HepG2 (cell line): ENCODE measurements around the gene CREBRF. TPM values are rescaled to one million over a fixed set of nuclear protein-coding genes. Genes with fewer than 3 reads are reported as not detected.

Experiments
- ATAC-seq: fragments of 200-7000 bp; cut with Tn5 transposase; 3 replicates; pipeline ENCODE4 v1.9.1; 2020; ENCODE audit warnings: mild to moderate bottlenecking, moderate library complexity
- BruUV-seq: library from RNA; stranded (reverse); fragments of 400-500 nt; replicated peaks from 2 replicates; lab custom pipeline; 2021; lab: Mats Ljungman, UMichigan
- CTCF ChIA-PET: fragments of 300-600 bp; formaldehyde crosslinking; extraction: SDS; loops from one replicate; lab custom pipeline; 2021; ENCODE audit warnings: low total read pairs, inconsistent platforms, low intra/inter-chr PET ratio; lab: Yijun Ruan, JAX
- POLR2A ChIA-PET: fragments of 350-600 bp; sonication (Branson Sonifier 250); formaldehyde crosslinking; loops from one replicate; lab custom pipeline; 2020; ENCODE audit warnings: antibody characterized with exemption, inconsistent platforms; lab: Yijun Ruan, JAX
- DNase-seq: peaks from one replicate; pipeline ENCODE4 v3.0.0-alpha.2; 2015; ENCODE audit warnings: low spot score
- FAIRE-seq: peaks from 3 replicates; lab custom pipeline; 2011; peaks lifted over from hg19 to GRCh38; lab: Jason Lieb, UNC
- H2AFZ ChIP-seq: one replicate; pipeline ENCODE4 v1.6.1; 2011; ENCODE audit warnings: low read length, inconsistent platforms
- H3K27ac ChIP-seq: fragments of 300-600 bp; 3 replicates; pipeline ENCODE4 v1.8.0; 2011; ENCODE audit warnings: mixed run types, mild to moderate bottlenecking, mixed read lengths, low read length, inconsistent platforms; ENCODE audit not compliant: insufficient read depth; ENCODE audit errors: extremely low read length
- H3K27me3 ChIP-seq, 2 experiments: fragments of 200-600 bp in 1 of 2; 2 replicates in 1 of 2; 3 replicates in 1 of 2; pipeline versions ENCODE4 v1.6.0 to v1.8.0; 2011; ENCODE audit warnings: low read length in 2 of 2, mild to moderate bottlenecking in 2 of 2, moderate library complexity in 2 of 2, inconsistent platforms in 1 of 2; ENCODE audit not compliant: insufficient read depth in 2 of 2, control insufficient read depth in 1 of 2
- H3K36me3 ChIP-seq, 2 experiments: fragments of 200-600 bp in 1 of 2; replicated peaks in 1 of 2; 2 replicates in 1 of 2; 3 replicates in 1 of 2; pipeline versions ENCODE4 v1.5.1 to v1.8.0; 2011; ENCODE audit warnings: low read length in 2 of 2, inconsistent platforms in 1 of 2; ENCODE audit not compliant: insufficient read depth in 2 of 2, control insufficient read depth in 1 of 2
- H3K4me1 ChIP-seq: 2 replicates; pipeline ENCODE4 v1.5.1; 2012; ENCODE audit warnings: low read length, inconsistent platforms; ENCODE audit not compliant: insufficient read depth
- H3K4me2 ChIP-seq: 2 replicates; pipeline ENCODE4 v1.6.0; 2011; ENCODE audit warnings: low read depth, low read length, inconsistent platforms
- H3K4me3 ChIP-seq, 3 experiments: fragments of 200-600 bp in 1 of 3; sonication (generic), shearing (Covaris generic) in 1 of 3; replicated peaks in 1 of 3; 2 replicates each; pipeline ENCODE4 v1.5.1; 2011 to 2016; ENCODE audit warnings: low read length in 3 of 3, inconsistent platforms in 2 of 3, low read depth in 2 of 3, mild to moderate bottlenecking in 2 of 3, control low read depth in 1 of 3, mixed read lengths in 1 of 3; ENCODE audit not compliant: insufficient read depth in 1 of 3
- H3K79me2 ChIP-seq: one replicate; pipeline ENCODE4 v1.6.1; 2011; ENCODE audit warnings: low read length, inconsistent platforms; ENCODE audit not compliant: insufficient read depth
- H3K9ac ChIP-seq: 2 replicates; pipeline ENCODE4 v1.6.0; 2011; ENCODE audit warnings: mild to moderate bottlenecking, low read depth, low read length, inconsistent platforms; ENCODE audit not compliant: insufficient read depth
- H3K9me3 ChIP-seq: 2 replicates; pipeline ENCODE4 v1.5.1; 2012; ENCODE audit warnings: mild to moderate bottlenecking, low read length
- H4K20me1 ChIP-seq: 2 replicates; pipeline ENCODE4 v1.6.0; 2011; ENCODE audit warnings: inconsistent platforms, mild to moderate bottlenecking, low read length, moderate library complexity; ENCODE audit not compliant: insufficient read depth
- CSRNP2 ChIP-seq: sonication (generic); formaldehyde crosslinking; conservative IDR thresholded peaks from 2 replicates; pipeline ENCODE4 v1.8.0; 2022; ENCODE audit warnings: low read depth, missing genetic modification reagents
- HOMEZ ChIP-seq: IDR thresholded peaks from 2 replicates; pipeline ENCODE4 v1.6.1; 2016; ENCODE audit warnings: low read depth
- ZKSCAN8 ChIP-seq: IDR thresholded peaks from 2 replicates; pipeline ENCODE4 v1.6.1; 2016; ENCODE audit warnings: borderline replicate concordance, missing genetic modification reagents, missing compliant biosample characterization
- WGBS: methylation state at CpG from one replicate; pipeline ENCODE4 v1.1.6; 2017; ENCODE audit warnings: low lambda C conversion rate; 5-methylcytosine and 5-hydroxymethylcytosine counted together
- in situ Hi-C: cut with HindIII; loops from 2 replicates; pipeline ENCODE4 v1.10.0; 2017; ENCODE audit warnings: low pct_unique_long_range_greater_than_20kb; ENCODE audit not compliant: extremely low pct_ligation_motif_present
- intact Hi-C: fragments of 100-400 bp; cut with micrococcal nuclease; formaldehyde crosslinking; loops from one replicate; pipeline ENCODE4 v1.10.0; 2022; ENCODE audit not compliant: unreplicated experiment
- polyA plus RNA-seq, 8 experiments: library from polyadenylated mRNA; depleted of rRNA in 3 of 8; stranded (reverse) in 7 of 8; unstranded in 1 of 8; fragments of >200 nt; fragmentation: Illumina TruSeq in 4 of 8; extraction: Trizol in 4 of 8; gene quantifications; 2 replicates each; pipeline versions ENCODE4 v1.2.1 to v1.2.3, GENCODE V29; 2011 to 2016; ENCODE audit warnings: low read depth in 4 of 8, missing spikeins in 1 of 8, mixed read lengths in 1 of 8; ENCODE audit not compliant: insufficient read depth in 1 of 8
- total RNA-seq, 5 experiments: library from RNA; depleted of rRNA; stranded (reverse); fragments of >200 nt; fragmentation: Illumina TruSeq; extraction: Trizol; gene quantifications; 2 replicates each; pipeline ENCODE4 v1.2.3, GENCODE V29; 2016; ENCODE audit warnings: low read depth in 1 of 5

Gene CREBRF
- total and polyA plus RNA-seq, 2 of the 13 experiments (the other 11 are each of a cell fraction or from before 2014, with no cell fraction given), result 4.5 to 10.2 TPM

- POLR2A ChIA-PET, result no interaction called here
- 100% methylated on average over 1 of the region's 1 CpG for WGBS
- in situ Hi-C loops, result no loop called here
These were observed 58.4 kb downstream of the CREBRF start for GRCh38 chr5:173114536-173114935.

More at GRCh38 chr5:173114536-173114935, 58.4 kb downstream of the CREBRF start:
- Histone ChIP-seq H3K36me3 (peaks cover 3 to 7% of the 10 kb centered on the region in 2 experiments; a peak in 3 of 5 replicates), H3K27ac (no peak overlapping the region), H3K4me1 (no peaks in the 10 kb centered on the region), H3K79me2 (no peaks in the 10 kb centered on the region), H3K27me3 (no peaks in the 10 kb centered on the region), H4K20me1 (no peaks in the 10 kb centered on the region), H3K9ac (no peak overlapping the region), H3K4me2 (no peak overlapping the region), H3K9me3 (no peaks in the 10 kb centered on the region), H3K4me3 (no peak overlapping the region), H2AFZ (no peak overlapping the region)
- TF ChIP-seq ZKSCAN8 (CRISPR knock-in tag) (no peak), HOMEZ (no peak), CSRNP2 (CRISPR knock-in tag) (no peak)
- no TSS peak for BruUV-seq
- intact Hi-C loops, result no loop called here
- no peak for ATAC-seq
- no peak for DNase-seq
- no peak for FAIRE-seq
- CTCF ChIA-PET, result no interaction called here
